GM12872 (cell line): ENCODE measurements around the gene TRHDE.

Source experiments
- TF ChIP-seq, protein P1 (sequence below): IDR thresholded peaks from 3 replicates; pipeline ENCODE4 v1.5.1; 2011; ENCODE audit warnings: low read depth, mild to moderate bottlenecking, low read length, moderate library complexity; ENCODE audit not compliant: insufficient read depth

TRHDE gene

GRCh38 chr12:72246370-72246769, 25.8 kb upstream of the TRHDE start:
- TF ChIP-seq, protein P1, sequence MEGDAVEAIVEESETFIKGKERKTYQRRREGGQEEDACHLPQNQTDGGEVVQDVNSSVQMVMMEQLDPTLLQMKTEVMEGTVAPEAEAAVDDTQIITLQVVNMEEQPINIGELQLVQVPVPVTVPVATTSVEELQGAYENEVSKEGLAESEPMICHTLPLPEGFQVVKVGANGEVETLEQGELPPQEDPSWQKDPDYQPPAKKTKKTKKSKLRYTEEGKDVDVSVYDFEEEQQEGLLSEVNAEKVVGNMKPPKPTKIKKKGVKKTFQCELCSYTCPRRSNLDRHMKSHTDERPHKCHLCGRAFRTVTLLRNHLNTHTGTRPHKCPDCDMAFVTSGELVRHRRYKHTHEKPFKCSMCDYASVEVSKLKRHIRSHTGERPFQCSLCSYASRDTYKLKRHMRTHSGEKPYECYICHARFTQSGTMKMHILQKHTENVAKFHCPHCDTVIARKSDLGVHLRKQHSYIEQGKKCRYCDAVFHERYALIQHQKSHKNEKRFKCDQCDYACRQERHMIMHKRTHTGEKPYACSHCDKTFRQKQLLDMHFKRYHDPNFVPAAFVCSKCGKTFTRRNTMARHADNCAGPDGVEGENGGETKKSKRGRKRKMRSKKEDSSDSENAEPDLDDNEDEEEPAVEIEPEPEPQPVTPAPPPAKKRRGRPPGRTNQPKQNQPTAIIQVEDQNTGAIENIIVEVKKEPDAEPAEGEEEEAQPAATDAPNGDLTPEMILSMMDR: no peak

- TF ChIP-seq, protein P1: no peak
Measured at GRCh38 chr12:72250346-72250745, 21.8 kb upstream of the TRHDE start.

- TF ChIP-seq, protein P1: no peak
Measured at GRCh38 chr12:72256725-72257124, 15.4 kb upstream of the TRHDE start.

DNA sequence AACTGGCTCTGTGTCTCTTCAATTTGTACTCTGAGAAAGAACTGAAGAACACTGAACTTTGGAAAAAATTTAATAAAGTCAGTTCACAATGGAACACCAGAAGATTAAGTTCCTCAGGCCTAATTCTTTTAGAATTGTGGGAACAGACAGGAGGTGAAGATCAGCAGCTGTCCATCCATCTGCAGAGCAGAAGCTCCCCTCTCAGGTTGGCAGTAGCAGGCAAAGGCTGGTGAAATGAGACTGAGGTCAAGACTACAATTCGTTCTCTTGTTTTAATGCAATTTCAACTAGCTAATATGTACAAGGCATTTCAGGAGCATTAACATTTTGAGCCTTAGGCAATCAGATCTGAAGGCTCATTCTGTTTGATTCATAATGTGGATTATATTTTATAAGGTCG, 10.3 kb upstream of the TRHDE start:
- TF ChIP-seq, protein P1: no peak

GRCh38 chr12:72264548-72265175, 7.5 kb upstream of the TRHDE start:
- TF ChIP-seq, protein P1: peak; percentile 30; the same call in 1 of the 3 replicates

GRCh38 chr12:72267974-72268373, 4.2 kb upstream of the TRHDE start:
- TF ChIP-seq, protein P1: peak; percentile 16; the same call in 1 of the 3 replicates

- TF ChIP-seq, protein P1: no peak
Measured at GRCh38 chr12:72268386-72268785, 3.8 kb upstream of the TRHDE start.
